GM23338 (cell line): ENCODE measurements around the gene FBXW10B. TPM values are rescaled to one million over a fixed set of nuclear protein-coding genes. Genes with fewer than 3 reads are reported as not detected.

ENCODE experiments used
- ATAC-seq: fragments of 200-7000 bp; cut with Tn5 transposase; 3 replicates; pipeline ENCODE4 v1.9.1; 2020
- DNase-seq: peaks from one replicate; pipeline ENCODE4 v3.0.0-alpha.2; 2015; ENCODE audit warnings: low spot score
- H2AFZ ChIP-seq: fragments of 200-600 bp; sonication (generic); 2 replicates; pipeline ENCODE4 v1.8.0; 2016; ENCODE audit warnings: antibody characterized with exemption, mild to moderate bottlenecking, moderate library complexity
- H3F3A ChIP-seq: fragments of 200-600 bp; sonication (generic); replicated peaks from 2 replicates; pipeline ENCODE4 v1.8.0; 2017; ENCODE audit warnings: antibody characterized with exemption, mixed run types, low read depth
- H3K27ac ChIP-seq: fragments of 200-600 bp; sonication (generic); 2 replicates; pipeline ENCODE4 v1.6.1; 2016; ENCODE audit warnings: low read depth
- H3K27me3 ChIP-seq: fragments of 200-600 bp; sonication (generic); 2 replicates; pipeline ENCODE4 v1.8.0; 2016; ENCODE audit warnings: mild to moderate bottlenecking, mixed run types, moderate library complexity; ENCODE audit not compliant: insufficient read depth
- H3K36me3 ChIP-seq: fragments of 200-600 bp; sonication (generic); 2 replicates; pipeline ENCODE4 v1.8.0; 2016; ENCODE audit warnings: mild to moderate bottlenecking; ENCODE audit not compliant: insufficient read depth
- H3K4me1 ChIP-seq: fragments of 200-600 bp; sonication (generic); 2 replicates; pipeline ENCODE4 v1.8.0; 2016; ENCODE audit warnings: mild to moderate bottlenecking, moderate library complexity; ENCODE audit not compliant: insufficient read depth
- H3K4me2 ChIP-seq: fragments of 200-600 bp; sonication (generic); 2 replicates; pipeline ENCODE4 v1.7.1; 2017; ENCODE audit warnings: mixed run types
- H3K4me3 ChIP-seq: fragments of 200-600 bp; sonication (generic); 2 replicates; pipeline ENCODE4 v1.6.1; 2016; ENCODE audit warnings: mixed run types
- H3K79me2 ChIP-seq: fragments of 200-600 bp; sonication (generic); replicated peaks from 2 replicates; pipeline ENCODE4 v1.8.0; 2017; ENCODE audit warnings: mild to moderate bottlenecking; ENCODE audit not compliant: insufficient read depth
- H3K9me2 ChIP-seq: fragments of 200-600 bp; sonication (generic); 2 replicates; pipeline ENCODE4 v1.8.0; 2017; ENCODE audit not compliant: insufficient read depth
- H4K20me1 ChIP-seq: fragments of 200-600 bp; sonication (generic); replicated peaks from 2 replicates; pipeline ENCODE4 v1.8.0; 2017; ENCODE audit warnings: mild to moderate bottlenecking; ENCODE audit not compliant: insufficient read depth
- H3K27ac Mint-ChIP-seq: 2 replicates; pipeline ENCODE4 v1.8.0; 2020; ENCODE audit warnings: inconsistent platforms, mild to moderate bottlenecking, moderate library complexity, mixed read lengths
- H3K27me3 Mint-ChIP-seq: 3 replicates; pipeline ENCODE4 v1.8.0; 2022; ENCODE audit warnings: low read depth, mild to moderate bottlenecking, moderate library complexity, mixed read lengths, inconsistent platforms; ENCODE audit not compliant: insufficient read depth, poor library complexity
- H3K36me3 Mint-ChIP-seq: 3 replicates; pipeline ENCODE4 v1.8.0; 2021; ENCODE audit warnings: low read depth, mild to moderate bottlenecking, inconsistent platforms, moderate library complexity, mixed read lengths
- H3K4me1 Mint-ChIP-seq: 3 replicates; pipeline ENCODE4 v1.8.0; 2020; ENCODE audit warnings: mild to moderate bottlenecking, inconsistent platforms, mixed read lengths
- H3K4me3 Mint-ChIP-seq: 3 replicates; pipeline ENCODE4 v1.8.0; 2021; ENCODE audit warnings: moderate library complexity, mild to moderate bottlenecking, inconsistent platforms, mixed read lengths
- H3K9me3 Mint-ChIP-seq: 3 replicates; pipeline ENCODE4 v1.8.0; 2020; ENCODE audit warnings: moderate library complexity, mild to moderate bottlenecking, inconsistent platforms, mixed read lengths
- CREB1 ChIP-seq: fragments of 250-450 bp; sonication (Bioruptor Pico); IDR thresholded peaks from 2 replicates; pipeline ENCODE4 v1.5.0; 2020; ENCODE audit warnings: low read depth, mild to moderate bottlenecking, moderate library complexity
- EZH2 ChIP-seq: fragments of 200-600 bp; sonication (generic); IDR thresholded peaks from one replicate; pipeline ENCODE4 v1.8.0; 2017; ENCODE audit warnings: antibody characterized with exemption, mild to moderate bottlenecking, low read depth; ENCODE audit not compliant: unreplicated experiment
- EZH2phosphoT487 ChIP-seq: fragments of 200-600 bp; sonication (generic); IDR thresholded peaks from one replicate; pipeline ENCODE4 v1.8.1; 2018; ENCODE audit warnings: antibody characterized with exemption; ENCODE audit not compliant: unreplicated experiment
- JUNB ChIP-seq: IDR thresholded peaks from one replicate; pipeline ENCODE4 v1.6.1; 2016; ENCODE audit warnings: antibody characterized with exemption; ENCODE audit not compliant: unreplicated experiment
- STAT1 ChIP-seq: IDR thresholded peaks from one replicate; pipeline ENCODE4 v1.6.1; 2016; ENCODE audit warnings: antibody characterized with exemption; ENCODE audit not compliant: unreplicated experiment
- ZNF114 ChIP-seq: fragments of 250-450 bp; sonication (Bioruptor Pico); IDR thresholded peaks from 2 replicates; pipeline ENCODE4 v1.5.0; 2020; ENCODE audit warnings: mild to moderate bottlenecking, moderate library complexity
- ZNF462 ChIP-seq: fragments of 250-450 bp; sonication (Bioruptor Pico); IDR thresholded peaks from 2 replicates; pipeline ENCODE4 v1.5.0; 2020; ENCODE audit warnings: mild to moderate bottlenecking, moderate library complexity
- polyA plus RNA-seq: library from polyadenylated mRNA; unstranded; fragments of >200 nt; fragmentation: Nextera tagmentation; extraction: Ambion mirVana; gene quantifications from 2 replicates; pipeline ENCODE4 v1.2.1, GENCODE V29; 2016
- total RNA-seq: library from RNA; depleted of rRNA; stranded (reverse); fragments of >200 nt; shearing (Covaris generic); gene quantifications from 2 replicates; pipeline ENCODE4 v1.2.3, GENCODE V29; 2014

Gene FBXW10B
- total and polyA plus RNA-seq, 2 experiments from 2014 or later, result 0.31 TPM; not detected in 1

- Histone ChIP-seq H3K27me3 (no peaks in the 10 kb centered on the region), H4K20me1 (0 out of 2 replicates have a peak, but pooled peaks cover 2% of the 10 kb centered on the region), H3K4me3 (no peak overlapping the region), H3K9me2 (no peaks in the 10 kb centered on the region; the same call in 1 of the 2 replicates), H3K4me1 (peaks cover 3% of the 10 kb centered on the region; the same call in 1 of the 2 replicates), H3K79me2 (no peaks in the 10 kb centered on the region), H3K4me2 (no peak overlapping the region), H3F3A (no peaks in the 10 kb centered on the region), H3K36me3 (peaks cover 3% of the 10 kb centered on the region; the same call in 1 of the 2 replicates), H2AFZ (no peak overlapping the region), H3K27ac (no peak overlapping the region)
- DNase-seq (no peak), ATAC-seq (no peak)
- no peaks in the 10 kb centered on the region for H3K9me3 Mint-ChIP-seq
- H3K4me3 Mint-ChIP-seq, result no peak overlapping the region
- H3K36me3 Mint-ChIP-seq, result peaks cover 26% of the 10 kb centered on the region
- H3K4me1 Mint-ChIP-seq, result peaks cover 34% of the 10 kb centered on the region
- 0 out of 2 replicates have a peak overlapping the region, but pooled peaks have one; percentile 0 for H3K27ac Mint-ChIP-seq
- H3K27me3 Mint-ChIP-seq, result peaks cover 16% of the 10 kb centered on the region
- TF ChIP-seq EZH2 (no peak), EZH2phosphoT487 (no peak), ZNF114 (CRISPR knock-in tag) (no peak), CREB1 (CRISPR knock-in tag) (no peak), ZNF462 (CRISPR knock-in tag) (no peak), STAT1 (no peak), JUNB (no peak)
Measured at GRCh38 chr17:15652960-15653359, 33.5 kb upstream of the FBXW10B start.
